H1 (cell line): ENCODE data around the gene KCNMA1. TPM values are rescaled to one million over a fixed set of nuclear protein-coding genes. Genes with fewer than 3 reads are reported as not detected.

Experiments
- CTCF ChIA-PET: fragments of 300-600 bp; sonication (Branson Sonifier 250); formaldehyde crosslinking; loops from one replicate; lab custom pipeline; 2021; ENCODE audit not compliant: partially characterized antibody; lab: Charles Lee
- POLR2A ChIA-PET: fragments of 300-600 bp; sonication (Branson Sonifier 250); formaldehyde crosslinking; loops from one replicate; lab custom pipeline; 2021; ENCODE audit warnings: inconsistent platforms; ENCODE audit not compliant: partially characterized antibody; lab: Charles Lee
- DNase-seq, 2 experiments: peaks; one replicate each; pipeline versions ENCODE4 v3.0.0 to v3.0.0-alpha.2; 2010 to 2022; ENCODE audit warnings: low spot score in 2 of 2, low read depth in 1 of 2, mixed read lengths in 1 of 2
- FAIRE-seq: peaks from 2 replicates; lab custom pipeline; 2011; peaks lifted over from hg19 to GRCh38; lab: Jason Lieb, UNC
- H2AFZ ChIP-seq: 2 replicates; pipeline ENCODE4 v1.8.1; 2012; ENCODE audit warnings: low read length, inconsistent platforms
- H2AK5ac ChIP-seq: 2 replicates; pipeline ENCODE4 v1.6.1; 2013; ENCODE audit warnings: low read depth, low read length
- H2BK120ac ChIP-seq: replicated peaks from 2 replicates; pipeline ENCODE3; 2013; ENCODE audit warnings: low read depth, low read length, inconsistent platforms
- H2BK12ac ChIP-seq: 2 replicates; pipeline ENCODE4 v1.6.1; 2013; ENCODE audit warnings: low read depth, low read length
- H2BK15ac ChIP-seq: 2 replicates; pipeline ENCODE4 v1.6.1; 2013; ENCODE audit warnings: low read length
- H2BK20ac ChIP-seq: 2 replicates; pipeline ENCODE4 v1.6.1; 2013; ENCODE audit warnings: low read length
- H2BK5ac ChIP-seq: 2 replicates; pipeline ENCODE4 v1.6.1; 2013; ENCODE audit warnings: low read depth, low read length
- H3K14ac ChIP-seq: 2 replicates; pipeline ENCODE4 v1.6.1; 2013; ENCODE audit warnings: inconsistent platforms; ENCODE audit not compliant: insufficient read length
- H3K18ac ChIP-seq: 2 replicates; pipeline ENCODE4 v1.6.1; 2013; ENCODE audit warnings: low read length; ENCODE audit errors: extremely low read depth
- H3K23ac ChIP-seq: 2 replicates; pipeline ENCODE4 v1.6.1; 2013; ENCODE audit warnings: inconsistent platforms; ENCODE audit not compliant: insufficient read length
- H3K23me2 ChIP-seq: 2 replicates; pipeline ENCODE4 v1.6.1; 2013; ENCODE audit warnings: low read depth, low read length
- H3K27ac ChIP-seq: 2 replicates; pipeline ENCODE4 v1.6.1; 2011; ENCODE audit warnings: low read depth, low read length, inconsistent platforms
- H3K27me3 ChIP-seq, 4 experiments: replicated peaks in 1 of 4; 1 replicate in 1 of 4; 2 replicates in 3 of 4; pipeline versions ENCODE4 v1.6.1 to v1.8.1; 2011 to 2013; ENCODE audit warnings: low read length in 3 of 4, mild to moderate bottlenecking in 3 of 4, inconsistent platforms in 2 of 4, mixed read lengths in 2 of 4, moderate library complexity in 1 of 4; ENCODE audit not compliant: control insufficient read depth in 3 of 4, insufficient read depth in 3 of 4; ENCODE audit errors: extremely low read depth in 1 of 4
- H3K36me3 ChIP-seq, 4 experiments: 2 replicates each; pipeline versions ENCODE4 v1.6.1 to v1.8.1; 2011 to 2013; ENCODE audit warnings: mild to moderate bottlenecking in 4 of 4, low read length in 3 of 4, moderate library complexity in 2 of 4, control low read depth in 1 of 4, inconsistent platforms in 1 of 4; ENCODE audit not compliant: insufficient read depth in 4 of 4, control insufficient read depth in 2 of 4
- H3K4ac ChIP-seq: replicated peaks from 2 replicates; pipeline ENCODE3; 2013; ENCODE audit warnings: low read length, low read depth, mixed read lengths, inconsistent platforms; ENCODE audit not compliant: insufficient read length
- H3K4me1 ChIP-seq, 4 experiments: replicated peaks in 1 of 4; 1 replicate in 1 of 4; 2 replicates in 3 of 4; pipeline versions ENCODE4 v1.6.1 to v1.8.1; 2011 to 2013; ENCODE audit warnings: low read length in 3 of 4, inconsistent platforms in 2 of 4, mixed read lengths in 1 of 4; ENCODE audit not compliant: insufficient read depth in 4 of 4, control insufficient read depth in 3 of 4
- H3K4me2 ChIP-seq, 2 experiments: 2 replicates each; pipeline versions ENCODE4 v1.6.1 to v1.8.1; 2011 to 2013; ENCODE audit warnings: low read depth in 2 of 2, low read length in 2 of 2, control low read depth in 1 of 2, inconsistent platforms in 1 of 2, mild to moderate bottlenecking in 1 of 2; ENCODE audit not compliant: insufficient read depth in 1 of 2
- H3K4me3 ChIP-seq, 4 experiments: fragments of 200-600, 300-600 bp in 1 of 4; sonication (generic), shearing (Covaris generic), sonication (Bioruptor Twin) in 1 of 4; 2 replicates each; pipeline versions ENCODE4 v1.5.1 to v1.8.1; 2011 to 2016; ENCODE audit warnings: low read length in 4 of 4, low read depth in 3 of 4, control low read depth in 2 of 4, inconsistent platforms in 2 of 4, mild to moderate bottlenecking in 2 of 4, mixed read lengths in 1 of 4, moderate library complexity in 1 of 4; ENCODE audit not compliant: insufficient read depth in 2 of 4; ENCODE audit errors: extremely low read depth in 1 of 4
- H3K56ac ChIP-seq: replicated peaks from 2 replicates; pipeline ENCODE3; 2013; ENCODE audit warnings: low read depth, mild to moderate bottlenecking, mixed read lengths, low read length, inconsistent platforms; ENCODE audit not compliant: insufficient read length
- H3K79me1 ChIP-seq: 2 replicates; pipeline ENCODE4 v1.6.1; 2013; ENCODE audit warnings: low read depth, low read length, control low read depth
- H3K79me2 ChIP-seq, 2 experiments: 2 replicates each; pipeline versions ENCODE4 v1.6.1 to v1.8.1; 2012 to 2013; ENCODE audit warnings: low read length in 2 of 2, mild to moderate bottlenecking in 2 of 2, inconsistent platforms in 1 of 2; ENCODE audit not compliant: insufficient read depth in 2 of 2, control insufficient read depth in 1 of 2
- H3K9ac ChIP-seq, 4 experiments: replicated peaks in 1 of 4; 1 replicate in 1 of 4; 2 replicates in 3 of 4; pipeline versions ENCODE4 v1.6.1 to v1.8.1; 2011 to 2013; ENCODE audit warnings: low read depth in 3 of 4, low read length in 3 of 4, control low read depth in 2 of 4, mild to moderate bottlenecking in 2 of 4, moderate library complexity in 2 of 4, inconsistent platforms in 1 of 4; ENCODE audit errors: extremely low read depth in 1 of 4
- H3K9me3 ChIP-seq, 2 experiments: 2 replicates each; pipeline versions ENCODE4 v1.6.1 to v1.8.1; 2012 to 2013; ENCODE audit warnings: mild to moderate bottlenecking in 2 of 2, moderate library complexity in 2 of 2, control low read depth in 1 of 2, inconsistent platforms in 1 of 2, low read depth in 1 of 2, low read length in 1 of 2, mixed read lengths in 1 of 2; ENCODE audit not compliant: insufficient read depth in 2 of 2
- H4K20me1 ChIP-seq, 2 experiments: replicated peaks in 1 of 2; 2 replicates each; pipeline versions ENCODE3 to v1.8.1; 2011 to 2013; ENCODE audit warnings: inconsistent platforms in 2 of 2, low read length in 2 of 2, mild to moderate bottlenecking in 1 of 2; ENCODE audit not compliant: insufficient read depth in 2 of 2, control insufficient read depth in 1 of 2
- H4K5ac ChIP-seq: 2 replicates; pipeline ENCODE4 v1.6.1; 2013; ENCODE audit warnings: low read length, low read depth, mixed read lengths, inconsistent platforms; ENCODE audit not compliant: insufficient read length
- H4K8ac ChIP-seq: 2 replicates; pipeline ENCODE4 v1.8.0; 2013; ENCODE audit warnings: mild to moderate bottlenecking, moderate library complexity, low read length, inconsistent platforms; ENCODE audit not compliant: insufficient read depth; ENCODE audit errors: extremely low read depth
- H4K91ac ChIP-seq: replicated peaks from 2 replicates; pipeline ENCODE3; 2013; ENCODE audit warnings: low read length, mixed read lengths, inconsistent platforms; ENCODE audit not compliant: insufficient read length
- CEBPB ChIP-seq: IDR thresholded peaks from 2 replicates; pipeline ENCODE4 v1.6.1; 2012; ENCODE audit warnings: low read depth, low read length
- CHD1 ChIP-seq: IDR thresholded peaks from 2 replicates; pipeline ENCODE4 v1.6.1; 2012; ENCODE audit warnings: low read depth, low read length, improper control_type of control experiment
- EGR1 ChIP-seq: IDR thresholded peaks from 2 replicates; pipeline ENCODE4 v1.6.1; 2011; ENCODE audit warnings: low read depth, low read length, borderline replicate concordance
- HDAC6 ChIP-seq: IDR thresholded peaks from one replicate; pipeline ENCODE4 v1.7.1; 2012; ENCODE audit warnings: low read depth, mild to moderate bottlenecking, inconsistent platforms, low read length, moderate library complexity
- KDM5A ChIP-seq: fragments of 200-600 bp; IDR thresholded peaks from 2 replicates; pipeline ENCODE4 v1.7.1; 2012; ENCODE audit warnings: mild to moderate bottlenecking, low read length, inconsistent platforms, mixed read lengths
- RAD21 ChIP-seq, 2 experiments: IDR thresholded peaks in 1 of 2; conservative IDR thresholded peaks in 1 of 2; 2 replicates each; pipeline ENCODE4 v1.6.1; 2011; ENCODE audit warnings: low read depth in 2 of 2, low read length in 2 of 2, improper control_type of control experiment in 1 of 2, inconsistent platforms in 1 of 2, mild to moderate bottlenecking in 1 of 2, moderate library complexity in 1 of 2
- RBBP5 ChIP-seq: IDR thresholded peaks from 2 replicates; pipeline ENCODE4 v1.7.1; 2012; ENCODE audit warnings: low read depth, mild to moderate bottlenecking, inconsistent platforms, low read length, moderate library complexity, borderline replicate concordance
- RFX5 ChIP-seq: IDR thresholded peaks from 2 replicates; pipeline ENCODE4 v1.6.1; 2011; ENCODE audit warnings: low read depth, low read length, improper control_type of control experiment, borderline replicate concordance
- RXRA ChIP-seq: IDR thresholded peaks from 2 replicates; pipeline ENCODE4 v1.6.1; 2011; ENCODE audit warnings: low read depth, mild to moderate bottlenecking, low read length, moderate library complexity; ENCODE audit not compliant: insufficient read depth
- SIN3A ChIP-seq, 2 experiments: IDR thresholded peaks in 1 of 2; conservative IDR thresholded peaks in 1 of 2; 2 replicates each; pipeline ENCODE4 v1.6.1; 2011 to 2012; ENCODE audit warnings: low read length in 2 of 2, improper control_type of control experiment in 1 of 2, low read depth in 1 of 2, mild to moderate bottlenecking in 1 of 2
- SRF ChIP-seq: IDR thresholded peaks from 2 replicates; pipeline ENCODE4 v1.6.1; 2011; ENCODE audit warnings: mild to moderate bottlenecking, low read depth, low read length, moderate library complexity
- SUZ12 ChIP-seq: fragments of 200-600 bp; sonication (generic); IDR thresholded peaks from 2 replicates; pipeline ENCODE4 v1.6.1; 2012; ENCODE audit warnings: mild to moderate bottlenecking, inconsistent platforms, low read length, moderate library complexity, mixed read lengths
- TBP ChIP-seq: IDR thresholded peaks from 2 replicates; pipeline ENCODE4 v1.6.1; 2011; ENCODE audit warnings: low read depth, low read length, improper control_type of control experiment
- WGBS, 2 experiments: shearing (Covaris generic) in 1 of 2; methylation state at CpG; one replicate each; pipeline versions ENCODE4 v1.1.6 to v1.1.7; 2013 to 2015; ENCODE audit warnings: low lambda C conversion rate in 2 of 2, mixed read lengths in 2 of 2, inconsistent platforms in 1 of 2, low coverage in 1 of 2, missing lambda C conversion rate in 1 of 2; ENCODE audit not compliant: insufficient replicate concordance in 2 of 2, insufficient coverage in 1 of 2, insufficient read length in 1 of 2; ENCODE audit errors: extremely low coverage in 1 of 2, missing lambda C conversion rate in 1 of 2; 5-methylcytosine and 5-hydroxymethylcytosine counted together
- polyA plus RNA-seq, 7 experiments: library from polyadenylated mRNA; depleted of rRNA in 3 of 7; stranded (reverse) in 5 of 7; unstranded in 2 of 7; fragments of >200 nt in 5 of 7; fragments of 200-250 nt in 2 of 7; gene quantifications; 1 replicate in 5 of 7; 2 replicates in 1 of 7; 4 replicates in 1 of 7; pipeline versions ENCODE4 v1.2.1 to v1.2.3, GENCODE V29; 2011 to 2013; ENCODE audit warnings: missing spikeins in 2 of 7, mixed read lengths in 2 of 7
- total RNA-seq: library from RNA; stranded (reverse); fragmentation: NEBNext Ultra II Directional; extraction: Animal tissue kit (Norgen Biotek cat#: 25700); gene quantifications from 2 replicates; pipeline ENCODE4 v1.2.1, GENCODE V29; 2021

Gene KCNMA1
- total and polyA plus RNA-seq, 2 of the 8 experiments (the other 6 are each of a cell fraction or from before 2014, with no cell fraction given) = 10.2 to 11.1 TPM

GRCh38 chr10:76883596-76883995 is 754.0 kb downstream of the KCNMA1 start:
- no peak for FAIRE-seq
- CTCF ChIA-PET = no interaction called here

More at GRCh38 chr10:76883596-76883995, 754.0 kb downstream of the KCNMA1 start:
- Histone ChIP-seq H3K14ac (no peak overlapping the region), H3K36me3 (no peaks in the 10 kb centered on the region), H2BK15ac (no peak overlapping the region), H4K8ac (no peak overlapping the region), H3K4me2 (no peak overlapping the region), H2AFZ (no peak overlapping the region), H3K79me1 (no peaks in the 10 kb centered on the region), H4K20me1 (no peaks in the 10 kb centered on the region), H3K4ac (no peak overlapping the region), H2AK5ac (no peak overlapping the region), H3K27me3 (no peaks in the 10 kb centered on the region), H2BK12ac (no peak overlapping the region), H4K5ac (no peak overlapping the region), H2BK20ac (no peak overlapping the region), H3K27ac (no peak overlapping the region), H3K9ac (no peak overlapping the region), H3K9me3 (no peaks in the 10 kb centered on the region), H3K79me2 (no peaks in the 10 kb centered on the region), H3K18ac (no peak overlapping the region), H4K91ac (no peak overlapping the region), H3K23me2 (no peaks in the 10 kb centered on the region), H2BK5ac (no peak overlapping the region), H3K4me3 (no peak overlapping the region), H2BK120ac (no peak overlapping the region), H3K4me1 (no peaks in the 10 kb centered on the region; a peak in 1 of 7 replicates), H3K23ac (no peak overlapping the region), H3K56ac (no peak overlapping the region)
- WGBS, 2 experiments = 83% methylated on average over 1 of the region's 1 CpG; no CpG with 5 or more reads in 1 of the 2 experiments
- POLR2A ChIA-PET = no interaction called here
- no peak for TF ChIP-seq RBBP5
- no peak for TF ChIP-seq SRF
- no peak for TF ChIP-seq SIN3A (conservative IDR thresholded peaks at IDR 0.05 in 1 of 2, IDR thresholded peaks at IDR 0.05 in 1 of 2; ENCODE audit: low read depth in 1 of 2, low read length in 2 of 2)
- no peak for TF ChIP-seq RAD21 (IDR thresholded peaks at IDR 0.05 in 1 of 2, conservative IDR thresholded peaks at IDR 0.05 in 1 of 2; ENCODE audit: low read depth in 2 of 2, low read length in 2 of 2)
- TF ChIP-seq SUZ12 = no peak
- TF ChIP-seq HDAC6 = no peak
- no peak for TF ChIP-seq EGR1
- TF ChIP-seq RXRA = no peak
- no peak for TF ChIP-seq RFX5
- TF ChIP-seq CHD1 = no peak
- TF ChIP-seq CEBPB = no peak
- no peak for TF ChIP-seq TBP
- no peak for TF ChIP-seq KDM5A
- DNase-seq = no peak
